Activated CD4-positive, alpha-beta T cell treated with anti-CD3 and anti-CD28 coated beads, Interleukin-10, Interleukin-2, amounts not matched to agents 100 ng/mL and 50 ng/mL, durations not matched to agents 16 hours and 8 hours (primary cell): ENCODE measurements around the gene TEKTIP1.

ENCODE experiments used
- DNase-seq: peaks from one replicate; pipeline ENCODE4 v3.0.0-alpha.2; 2020

Gene TEKTIP1

GRCh38 chr19:3586707-3587346 is 47.9 kb downstream of the TEKTIP1 start:
- DNase-seq, result no peak

- DNase-seq, result no peak
These were observed 50.5 kb downstream of the TEKTIP1 start for GRCh38 chr19:3589439-3589838.

DNA sequence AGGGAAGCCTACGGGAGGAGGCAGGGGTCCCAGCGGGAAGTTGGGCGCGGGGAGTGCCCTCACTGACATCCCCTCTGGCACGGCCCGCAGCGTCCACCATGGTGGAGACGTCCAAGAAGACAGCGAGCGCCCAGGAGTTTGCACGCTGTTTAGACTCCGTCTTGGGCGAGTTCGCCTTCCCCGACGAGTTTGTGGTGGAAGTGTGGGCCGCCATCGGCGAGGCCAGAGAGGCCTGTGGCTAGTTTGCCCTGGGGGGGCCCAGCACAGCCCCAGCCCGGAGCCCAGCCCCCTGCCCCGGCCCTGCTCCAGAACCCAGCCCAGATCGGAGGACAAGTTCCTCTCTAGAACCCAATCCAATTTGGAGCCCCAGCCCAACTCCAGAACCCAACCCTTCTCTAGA is 51.0 kb downstream of the TEKTIP1 start:
- DNase-seq, result no peak

- DNase-seq, result no peak
These were observed 52.2 kb downstream of the TEKTIP1 start for GRCh38 chr19:3590991-3591659.

DNA sequence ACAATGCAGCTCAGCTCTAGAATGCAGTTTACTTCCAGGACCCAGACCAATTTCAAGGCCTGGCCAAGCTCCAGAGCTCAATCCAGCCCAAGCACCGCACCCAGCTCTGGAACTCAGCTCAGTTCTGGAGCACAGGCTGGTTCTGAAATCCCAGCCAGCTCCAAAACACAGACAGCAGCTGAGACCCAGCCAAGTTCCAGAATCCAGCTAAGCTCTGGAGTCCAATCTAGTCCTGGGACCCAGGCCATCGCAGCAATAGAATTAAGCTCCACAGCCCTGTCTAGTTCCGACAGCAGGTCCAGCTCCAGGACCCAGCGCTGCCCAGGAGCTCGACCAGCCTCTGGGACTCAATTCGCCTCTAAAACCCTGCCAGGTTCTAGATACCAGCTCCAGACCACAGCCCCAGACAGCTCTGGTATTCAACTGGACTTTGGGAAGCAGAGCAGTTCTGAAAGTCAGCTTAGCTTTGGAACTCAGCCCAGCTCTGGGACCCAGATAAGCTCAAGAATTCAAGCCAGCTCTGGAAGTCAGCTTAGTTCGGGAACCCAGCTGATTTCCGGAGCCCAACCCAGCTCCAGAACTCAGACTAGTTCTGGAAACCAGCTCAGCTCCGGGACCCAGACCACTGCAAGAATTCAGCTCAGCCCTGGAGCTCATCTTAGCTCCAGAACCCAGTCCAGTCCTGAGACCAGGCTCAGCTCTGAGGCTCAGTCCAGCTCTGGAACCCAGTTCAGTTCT is 53.1 kb downstream of the TEKTIP1 start:
- DNase-seq, result no peak

- no peak for DNase-seq
These were observed 54.2 kb downstream of the TEKTIP1 start for GRCh38 chr19:3593156-3593555.
